ENCODE results near the gene GUCA1A.
"Not testable (repeated sequence)": the region's sequence is repeated elsewhere in the genome, so short reads cannot be mapped to it uniquely, and the experiment has no call there.

GUCA1A gene

GRCh38 chr6:42138190-42138589 lies 35.0 kb upstream of the GUCA1A start:
- DNase-seq (ENCODE audit: low spot score in 2 of 2) = no peak
- in situ Hi-C loops (cut with MboI; ENCODE audit: low sequenced_read_pairs) = no loop called here
- peaks cover 23% of the 10 kb centered on the region for H3K4me1 ChIP-seq

DNA sequence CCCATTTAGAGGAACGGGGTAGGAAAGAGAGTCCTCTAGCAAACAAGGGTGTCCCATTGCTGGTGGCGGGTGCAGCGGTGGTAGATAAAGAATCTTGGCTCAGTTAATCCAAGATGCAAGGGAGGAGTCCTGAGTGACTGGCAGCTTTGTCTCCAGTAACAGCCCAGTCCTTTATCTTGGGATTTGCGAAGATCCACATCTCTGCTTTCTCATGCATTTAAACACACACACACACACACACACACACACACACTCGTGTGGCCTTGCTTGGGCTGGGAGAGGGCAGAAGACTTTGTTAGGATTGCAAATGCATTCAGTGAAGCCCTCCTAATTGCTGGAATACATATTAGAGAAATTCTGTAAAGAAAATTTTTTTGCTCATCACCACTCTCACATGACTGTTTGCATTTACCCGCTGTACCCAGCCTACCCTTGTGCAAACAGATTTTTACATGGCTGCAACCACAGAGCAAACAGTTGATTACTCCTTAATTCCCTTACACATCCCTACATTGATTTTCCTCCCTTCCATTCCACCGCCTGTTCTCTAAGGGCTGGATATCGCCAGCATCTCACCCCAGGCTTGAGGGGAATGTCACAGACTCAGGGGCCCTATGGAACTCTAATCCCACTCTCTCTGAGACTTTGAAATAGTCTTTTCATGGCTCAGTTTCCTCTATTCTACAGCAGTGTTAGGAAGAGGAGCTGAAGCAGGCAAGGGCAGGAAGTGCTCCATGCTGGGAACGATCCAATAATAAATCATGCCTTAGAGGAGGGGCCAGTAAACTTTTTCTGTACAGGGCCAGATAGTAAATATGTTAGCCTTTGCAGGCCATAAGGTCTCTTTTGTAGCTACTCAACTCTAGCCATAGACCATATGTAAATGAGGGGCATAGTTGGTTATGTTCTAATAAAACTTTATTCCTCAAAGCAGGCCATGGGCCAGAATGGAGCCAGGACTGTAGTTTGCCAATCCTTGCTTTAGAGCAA lies 34.2 kb upstream of the GUCA1A start:
- DNase-seq (ENCODE audit: low spot score in 2 of 2) = peak; percentile 55 to 68
- H3K27me3 ChIP-seq (ENCODE audit: low read depth) = no peaks in the 10 kb centered on the region
- no peaks in the 10 kb centered on the region for H3K36me3 ChIP-seq (replicated peaks)
- no peaks in the 10 kb centered on the region for H3K9me3 ChIP-seq
- in situ Hi-C loops (cut with MboI; ENCODE audit: low sequenced_read_pairs) = no loop called here
- peaks cover 23% of the 10 kb centered on the region for H3K4me1 ChIP-seq
- H3K4me3 ChIP-seq = no peak overlapping the region

More at GRCh38 chr6:42138190-42138589, 35.0 kb upstream of the GUCA1A start:
- Histone ChIP-seq H3K9me3 (no peaks in the 10 kb centered on the region), H3K36me3 (replicated peaks) (no peaks in the 10 kb centered on the region), H3K4me3 (no peak overlapping the region), H3K27me3 (ENCODE audit: low read depth) (no peaks in the 10 kb centered on the region)

- Histone ChIP-seq H3K27me3 (ENCODE audit: low read depth) (no peaks in the 10 kb centered on the region), H3K9me3 (no peaks in the 10 kb centered on the region), H3K4me1 (peaks cover 23% of the 10 kb centered on the region), H3K4me3 (no peak overlapping the region), H3K36me3 (replicated peaks) (no peaks in the 10 kb centered on the region)
- in situ Hi-C loops (cut with MboI; ENCODE audit: low sequenced_read_pairs) = no loop called here
- DNase-seq (ENCODE audit: low spot score in 2 of 2) = no peak
Observed at GRCh38 chr6:42140032-42140431, 33.1 kb upstream of the GUCA1A start.

DNA sequence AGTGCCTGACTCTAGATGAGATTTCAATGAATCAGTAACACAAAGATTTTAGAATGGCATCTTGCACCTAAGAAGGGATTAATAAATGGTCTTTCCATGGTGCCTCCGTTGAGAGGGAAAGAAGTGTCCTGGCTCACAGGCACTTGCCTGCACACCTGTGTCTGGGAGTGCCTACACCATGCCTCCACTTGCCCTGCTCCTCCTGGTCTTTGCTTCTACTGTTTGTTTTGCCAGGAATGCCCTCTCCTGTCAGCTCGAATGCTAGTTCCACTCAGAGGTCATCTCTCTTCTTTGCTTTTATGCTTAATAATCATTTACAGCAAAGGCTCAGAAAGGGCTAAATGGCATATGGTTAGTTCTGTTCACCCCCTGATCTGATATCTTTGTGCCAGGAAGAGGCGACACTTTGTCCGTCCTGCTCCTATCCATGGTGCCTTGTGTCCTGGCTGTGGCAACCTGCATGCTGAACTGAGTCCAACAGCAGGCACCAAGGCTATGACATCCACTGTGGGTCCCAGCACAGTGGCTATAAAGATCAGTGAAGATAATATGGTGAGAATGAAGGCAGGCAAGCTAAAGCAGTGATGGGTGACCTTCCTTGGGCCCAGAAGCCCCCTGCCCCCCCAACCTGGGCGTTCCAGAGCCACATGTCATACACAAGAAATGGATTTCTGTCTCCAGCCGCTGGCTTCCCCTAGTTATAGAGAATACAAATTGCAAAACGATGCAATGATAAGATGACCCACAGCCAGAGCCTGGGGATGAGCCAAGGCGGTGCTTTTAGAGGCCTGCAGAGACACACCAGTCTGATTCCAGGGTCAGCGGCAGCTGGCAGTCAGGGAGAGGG lies 32.2 kb upstream of the GUCA1A start:
- H3K27me3 ChIP-seq (ENCODE audit: low read depth) = no peaks in the 10 kb centered on the region
- peaks cover 23% of the 10 kb centered on the region for H3K4me1 ChIP-seq
- no peaks in the 10 kb centered on the region for H3K36me3 ChIP-seq (replicated peaks)
- no peaks in the 10 kb centered on the region for H3K9me3 ChIP-seq
- in situ Hi-C loops (cut with MboI; ENCODE audit: low sequenced_read_pairs) = no loop called here
- no peak overlapping the region for H3K4me3 ChIP-seq
- no peak for DNase-seq (ENCODE audit: low spot score in 2 of 2)

DNA sequence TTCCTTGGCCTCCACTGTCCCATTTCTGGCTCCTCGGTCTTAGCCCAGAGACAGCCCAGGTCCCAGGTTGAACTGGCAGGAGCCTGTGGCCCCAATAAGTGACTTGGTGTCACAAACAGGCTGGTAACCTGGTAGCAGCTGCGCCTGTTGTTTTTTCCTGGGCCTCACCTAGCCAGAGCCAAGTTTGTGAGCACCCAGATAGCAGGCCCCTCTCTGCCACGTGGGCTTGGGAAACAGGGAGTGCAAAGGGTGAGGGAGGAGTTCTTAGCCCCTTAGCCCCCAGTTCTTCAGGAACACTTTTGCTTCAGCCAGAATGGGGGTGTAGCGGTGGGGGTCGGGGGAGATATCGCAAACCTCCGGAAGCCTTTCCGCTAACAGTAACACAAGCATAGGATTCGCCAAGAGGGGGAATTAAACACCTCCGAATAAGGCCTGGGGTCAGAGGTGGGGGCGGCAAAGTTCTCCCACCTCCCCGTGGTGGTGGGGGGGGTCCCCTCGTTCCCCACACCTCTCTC lies 31.5 kb upstream of the GUCA1A start:
- DNase-seq (ENCODE audit: low spot score in 2 of 2) = no peak

DNA sequence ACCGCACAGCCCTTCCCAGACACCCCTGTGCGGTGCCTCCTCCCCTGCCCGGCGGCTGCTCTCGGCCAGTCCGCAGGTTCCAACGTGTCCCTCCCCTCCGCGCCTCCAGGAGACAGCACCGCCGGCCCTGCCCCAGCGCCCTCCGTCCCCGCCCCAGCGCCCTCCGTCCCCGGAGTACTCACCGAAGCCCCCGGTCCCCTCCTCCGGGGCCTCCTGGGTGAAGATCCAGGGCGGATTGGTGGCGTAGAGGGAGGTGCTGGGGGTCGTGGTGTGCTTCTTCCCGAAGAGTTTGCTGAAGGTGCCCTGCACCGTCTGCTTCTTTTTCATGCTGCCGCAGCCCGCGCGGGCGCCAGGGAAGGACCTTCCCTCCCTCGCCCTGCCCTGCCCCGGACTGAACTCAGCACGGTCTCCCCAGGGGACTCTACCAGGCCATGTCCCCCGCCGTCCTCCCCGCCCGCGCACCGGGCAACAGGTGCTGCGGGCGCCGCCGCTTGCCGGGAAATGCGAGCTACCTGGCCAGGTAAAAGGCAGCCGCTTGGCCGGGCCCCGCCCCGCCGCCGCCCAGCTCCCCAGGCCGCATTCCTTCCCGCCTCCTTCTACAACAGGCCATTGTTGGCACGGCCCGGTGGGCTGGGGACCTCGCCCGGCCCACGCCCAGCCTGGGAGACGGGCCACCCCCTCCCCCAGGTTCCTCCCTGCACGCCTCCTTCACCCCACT lies 30.9 kb upstream of the GUCA1A start, which contains the start of gene C6orf132:
Gene C6orf132, minus strand, starts transcription at position 503 of the 718 bp plus-strand sequence. Its CDS starts 176 bp downstream, at position 327.
- in situ Hi-C loops (cut with MboI; ENCODE audit: low sequenced_read_pairs) = no loop called here
- no peak within 1 kb of the TSS for H3K4me3 ChIP-seq
- no peaks in the 10 kb centered on the region for H3K9me3 ChIP-seq
- DNase-seq (ENCODE audit: low spot score in 2 of 2) = no peak
- H3K36me3 ChIP-seq (replicated peaks) = no peaks in the 10 kb centered on the region
- no peaks in the 10 kb centered on the region for H3K27me3 ChIP-seq (ENCODE audit: low read depth)
- H3K4me1 ChIP-seq = peaks cover 16% of the 10 kb centered on the region

More for the DNA sequence above, 31.5 kb upstream of the GUCA1A start:
- peaks cover 22% of the 10 kb centered on the region for H3K4me1 ChIP-seq
- H3K27me3 ChIP-seq (ENCODE audit: low read depth) = no peaks in the 10 kb centered on the region
- no peak overlapping the region for H3K4me3 ChIP-seq
- no peaks in the 10 kb centered on the region for H3K36me3 ChIP-seq (replicated peaks)
- in situ Hi-C loops (cut with MboI; ENCODE audit: low sequenced_read_pairs) = no loop called here
- H3K9me3 ChIP-seq = no peaks in the 10 kb centered on the region

DNA sequence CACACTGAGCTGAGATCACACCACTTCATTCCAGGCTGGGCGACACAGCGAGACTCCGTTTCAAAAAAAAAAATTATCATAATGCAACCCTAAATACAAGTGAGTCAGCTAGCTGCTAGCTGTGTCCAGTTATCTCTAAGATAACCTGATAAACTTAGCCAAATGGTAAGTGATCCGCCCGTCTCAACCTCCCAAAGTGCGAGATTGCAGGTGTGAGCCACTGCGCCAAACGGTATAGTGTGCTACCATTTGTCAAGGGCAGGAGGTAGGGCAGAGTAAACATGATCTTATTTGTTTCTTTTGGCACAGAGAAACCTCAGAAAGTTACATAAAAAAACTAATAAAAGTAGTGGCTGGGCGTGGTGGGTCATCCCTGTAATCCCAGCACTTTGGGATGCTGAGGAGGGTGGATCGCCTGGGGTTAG lies 26.0 kb upstream of the GUCA1A start:
- H3K27me3 ChIP-seq (ENCODE audit: low read depth) = no peaks in the 10 kb centered on the region
- DNase-seq (ENCODE audit: low spot score in 2 of 2) = no peak
- H3K4me3 ChIP-seq = no peak overlapping the region
- no peaks in the 10 kb centered on the region for H3K4me1 ChIP-seq
- no peaks in the 10 kb centered on the region for H3K36me3 ChIP-seq (replicated peaks)
- no peaks in the 10 kb centered on the region for H3K9me3 ChIP-seq
- in situ Hi-C loops (cut with MboI; ENCODE audit: low sequenced_read_pairs) = no loop called here

DNA sequence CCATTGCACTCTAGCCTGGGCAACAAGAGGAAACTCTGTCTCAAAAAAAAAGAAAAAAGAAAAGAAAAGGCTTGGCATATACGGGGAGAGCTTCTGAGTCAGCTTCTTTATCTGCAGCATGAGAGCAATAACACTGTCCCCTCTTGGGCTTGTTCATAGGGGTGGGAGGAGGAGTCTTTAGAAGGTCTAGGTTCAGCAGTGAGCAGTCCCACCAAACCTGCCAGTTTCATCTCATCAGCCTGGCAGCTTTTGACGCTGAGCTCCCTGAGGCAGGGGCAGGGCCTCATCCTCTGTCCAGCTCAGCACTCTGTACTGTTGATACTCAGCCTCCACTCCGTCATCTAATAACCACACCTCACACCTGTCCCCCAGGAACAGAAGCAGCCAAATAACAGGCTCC lies 25.1 kb upstream of the GUCA1A start:
- in situ Hi-C loops (cut with MboI; ENCODE audit: low sequenced_read_pairs) = no loop called here
- Histone ChIP-seq H3K4me3 (no peak overlapping the region), H3K27me3 (ENCODE audit: low read depth) (no peaks in the 10 kb centered on the region), H3K36me3 (replicated peaks) (no peaks in the 10 kb centered on the region), H3K4me1 (no peaks in the 10 kb centered on the region), H3K9me3 (no peaks in the 10 kb centered on the region)
- no peak for DNase-seq (ENCODE audit: low spot score in 2 of 2)

DNA sequence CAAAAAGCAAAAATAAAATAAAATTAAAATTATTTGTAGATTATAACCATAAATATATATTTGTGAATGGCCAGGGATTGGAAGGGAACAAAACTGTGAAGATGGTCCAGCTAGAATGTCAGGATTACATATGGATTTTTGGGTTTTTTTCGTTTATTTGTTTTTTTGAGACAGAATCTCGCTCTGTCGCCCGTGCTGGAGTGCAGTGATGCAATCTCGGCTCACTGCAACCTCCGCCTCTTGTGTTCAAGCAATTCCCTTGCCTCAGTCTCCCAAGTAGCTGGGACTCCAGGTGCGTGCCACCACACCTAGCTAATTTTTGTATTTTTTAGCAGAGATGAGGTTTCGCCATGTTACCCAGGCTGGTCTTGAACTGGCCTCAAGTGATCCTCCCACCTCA lies 22.9 kb upstream of the GUCA1A start:
- in situ Hi-C loops (cut with MboI; ENCODE audit: low sequenced_read_pairs) = no loop called here
- no peak overlapping the region for H3K4me3 ChIP-seq
- no peaks in the 10 kb centered on the region for H3K27me3 ChIP-seq (ENCODE audit: low read depth)
- DNase-seq (ENCODE audit: low spot score in 2 of 2) = no peak
- H3K36me3 ChIP-seq (replicated peaks) = no peaks in the 10 kb centered on the region
- no peaks in the 10 kb centered on the region for H3K4me1 ChIP-seq
- no peaks in the 10 kb centered on the region for H3K9me3 ChIP-seq

DNA sequence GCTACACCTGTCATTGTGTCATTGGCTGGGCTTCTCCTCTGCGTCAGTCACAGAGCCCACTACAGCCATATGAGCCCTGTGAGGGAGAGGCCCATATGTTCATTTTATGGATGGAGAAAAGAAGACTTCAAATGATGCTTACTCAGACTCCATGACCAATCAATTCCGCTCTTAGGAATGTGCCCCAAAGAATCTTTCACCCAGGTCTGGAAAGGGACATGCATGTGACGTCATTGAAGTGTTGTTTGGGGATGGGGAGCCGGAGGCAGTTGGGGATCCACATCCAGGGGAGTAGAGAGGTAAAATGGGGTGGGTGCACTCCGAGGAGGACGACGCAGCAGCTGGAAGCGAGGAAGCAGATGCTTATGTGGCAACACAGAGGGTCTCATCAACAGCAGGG lies 21.1 kb upstream of the GUCA1A start:
- Histone ChIP-seq H3K27me3 (ENCODE audit: low read depth) (no peaks in the 10 kb centered on the region), H3K36me3 (replicated peaks) (no peaks in the 10 kb centered on the region), H3K4me3 (no peak overlapping the region), H3K9me3 (no peaks in the 10 kb centered on the region), H3K4me1 (peaks cover 4% of the 10 kb centered on the region)
- in situ Hi-C loops (cut with MboI; ENCODE audit: low sequenced_read_pairs) = no loop called here
- no peak for DNase-seq (ENCODE audit: low spot score in 2 of 2)

GRCh38 chr6:42152528-42153213 lies 20.5 kb upstream of the GUCA1A start:
- in situ Hi-C loops (cut with MboI; ENCODE audit: low sequenced_read_pairs); DNase-seq (ENCODE audit: low spot score in 2 of 2); H3K4me1 ChIP-seq: not testable (repeated sequence)

GRCh38 chr6:42153921-42154320 lies 19.2 kb upstream of the GUCA1A start:
- Histone ChIP-seq H3K27me3 (ENCODE audit: low read depth) (no peaks in the 10 kb centered on the region), H3K4me1 (peaks cover 4% of the 10 kb centered on the region), H3K4me3 (no peak overlapping the region), H3K9me3 (no peaks in the 10 kb centered on the region), H3K36me3 (replicated peaks) (no peaks in the 10 kb centered on the region)
- in situ Hi-C loops (cut with MboI; ENCODE audit: low sequenced_read_pairs) = no loop called here
- no peak for DNase-seq (ENCODE audit: low spot score in 2 of 2)

More at GRCh38 chr6:42152528-42153213, 20.5 kb upstream of the GUCA1A start:
- not testable (repeated sequence) for H3K9me3 ChIP-seq; H3K4me3 ChIP-seq; H3K27me3 ChIP-seq (ENCODE audit: low read depth); H3K36me3 ChIP-seq (replicated peaks)
